Measurements from ENCODE around the gene NEK5.

GRCh38 chr13:51997186-51997585 lies 131.7 kb downstream of the NEK5 start:
- no peak for TF ChIP-seq POLR2A (IDR thresholded peaks at IDR 0.05)
- no peak for TF ChIP-seq CTCF (IDR thresholded peaks at IDR 0.05)

All from body of pancreas (tissue), 4 donors.